Stimulated activated CD4-positive, alpha-beta T cell treated with anti-CD3 and anti-CD28 coated beads, Interleukin-2, amount 100 ng/mL, for 24 hours (primary cell): ENCODE data around the gene MVB12A.

ENCODE experiments used
- DNase-seq, 2 donors: peaks; one replicate each; pipeline ENCODE4 v3.0.0-alpha.2; 2020

MVB12A gene

DNA sequence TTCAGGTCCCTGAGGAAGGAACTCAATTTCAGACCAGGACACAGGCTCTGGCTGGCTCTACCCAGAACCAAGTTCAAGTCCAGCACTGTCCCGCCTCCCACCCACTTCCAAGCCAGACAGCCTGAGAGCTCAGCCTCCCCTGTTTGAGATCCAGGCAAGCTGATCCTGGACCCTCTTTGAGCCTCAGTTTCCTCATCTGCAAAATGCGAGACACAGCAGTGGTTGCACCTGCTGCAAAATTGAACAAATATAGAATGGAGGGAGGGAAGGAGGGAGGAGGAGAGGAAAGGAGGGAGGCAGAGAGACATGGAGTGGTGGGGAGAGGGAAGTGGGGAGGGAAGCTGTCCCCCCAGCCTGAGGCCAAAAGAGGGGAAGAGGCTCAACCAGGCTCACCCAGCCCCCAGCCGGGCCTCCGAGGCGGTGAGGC is 27.9 kb downstream of the MVB12A start:
- no peak for DNase-seq

DNA sequence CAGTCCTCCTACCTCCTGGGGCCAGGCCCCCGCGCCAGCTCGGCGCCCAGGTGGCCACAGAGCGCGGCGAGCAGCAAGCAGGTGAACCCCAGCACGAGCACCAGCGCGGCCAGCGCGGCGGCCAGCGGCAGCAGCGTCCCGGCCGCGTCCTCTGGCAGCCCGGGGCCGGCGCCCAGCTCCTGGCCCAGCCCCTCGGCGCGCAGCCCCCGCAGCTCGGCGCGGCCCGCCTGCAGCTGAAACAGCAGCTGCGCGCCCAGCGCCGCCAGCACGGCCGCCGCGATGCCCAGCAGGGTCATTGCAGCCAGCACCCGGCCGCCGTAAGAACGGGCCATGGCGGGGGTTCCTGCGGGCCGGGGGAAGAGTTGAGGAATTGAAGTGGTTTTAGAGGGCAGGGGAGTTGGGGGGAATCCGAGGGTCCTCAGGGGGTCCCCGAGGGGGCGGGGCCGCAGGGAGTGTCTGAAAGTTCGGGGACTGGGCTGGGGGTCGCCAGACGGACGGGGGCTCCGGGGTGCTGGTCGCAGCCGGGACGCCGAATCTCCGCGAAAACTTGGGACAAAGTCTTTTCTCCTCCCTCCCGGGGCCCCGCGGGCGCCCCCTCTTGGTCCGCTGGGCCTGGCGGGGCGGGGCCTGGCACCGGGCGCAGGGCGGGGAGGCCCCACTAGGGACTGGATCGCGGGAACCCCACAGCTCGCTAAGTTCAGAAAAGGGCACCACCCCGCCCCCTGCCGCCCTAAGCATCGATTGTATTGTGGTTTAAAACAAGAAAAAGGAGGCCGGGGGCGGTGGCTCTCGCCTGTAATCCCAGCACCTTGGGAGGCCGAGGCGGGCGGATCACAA is 28.5 kb downstream of the MVB12A start, which contains the start of gene TMEM221:
TMEM221 (minus strand) TSS at position 538 of the 837 bp plus-strand sequence; CDS start at position 332, 206 bp downstream.
- DNase-seq, result peak; percentile 64 to 69

DNA sequence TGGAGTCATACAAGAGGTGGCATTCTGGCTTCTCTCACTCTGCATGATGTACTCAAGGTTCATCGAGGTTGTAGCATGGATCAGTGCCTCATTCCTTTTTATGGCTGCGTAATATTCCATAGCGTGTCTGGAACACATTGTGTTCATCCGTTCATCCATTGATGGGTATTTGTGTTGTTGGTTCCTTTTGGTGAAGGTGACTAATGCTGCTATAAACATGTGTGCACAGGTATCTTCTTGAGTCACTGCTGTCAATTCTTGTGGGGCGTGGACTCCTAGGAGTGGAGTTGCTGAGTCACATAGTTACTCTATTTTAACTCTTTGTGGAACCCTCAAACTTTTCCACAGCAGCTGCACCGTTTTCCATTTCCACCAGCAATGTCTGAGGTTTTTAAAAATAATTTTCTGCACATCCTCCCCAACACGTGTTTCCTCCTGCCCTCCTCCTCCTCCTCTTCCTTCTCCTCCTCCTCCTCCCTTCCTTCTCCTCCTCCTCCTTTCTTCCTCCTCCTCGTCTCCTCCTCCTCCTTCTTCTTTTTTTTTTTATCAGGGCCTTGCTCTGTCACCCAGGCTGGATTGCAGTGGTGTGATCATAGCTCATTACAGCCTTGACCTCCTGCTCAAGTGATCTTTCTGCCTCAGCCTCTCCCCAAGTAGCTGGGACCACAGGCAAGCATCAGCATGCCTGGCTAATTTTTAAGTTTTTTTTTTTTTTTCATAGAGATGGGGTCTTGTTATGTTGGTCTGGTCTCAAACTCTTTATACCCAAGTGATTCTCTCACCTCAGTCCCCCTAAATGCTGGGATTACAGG is 30.6 kb downstream of the MVB12A start:
- DNase-seq, result peak; percentile 56 to 59

DNA sequence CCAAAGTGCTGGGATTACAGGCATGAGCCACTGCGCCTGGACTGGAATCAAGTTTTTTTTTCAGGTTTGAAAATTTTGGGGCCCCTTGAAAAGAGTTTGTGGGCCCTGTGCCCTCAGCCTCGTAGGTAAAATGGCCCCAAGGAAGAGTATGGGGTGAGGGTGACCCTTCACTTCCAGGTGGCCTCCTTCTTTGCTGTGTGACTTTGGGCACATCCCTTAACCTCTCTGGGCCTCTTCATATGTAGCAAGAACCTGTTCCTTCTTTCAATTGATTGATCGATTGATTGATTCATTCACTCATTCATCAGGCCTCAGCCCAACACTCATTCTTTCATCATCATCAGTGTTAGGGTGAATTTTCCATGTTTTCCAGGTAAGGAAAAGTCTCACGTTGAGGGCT is 32.0 kb downstream of the MVB12A start:
- no peak for DNase-seq

DNA sequence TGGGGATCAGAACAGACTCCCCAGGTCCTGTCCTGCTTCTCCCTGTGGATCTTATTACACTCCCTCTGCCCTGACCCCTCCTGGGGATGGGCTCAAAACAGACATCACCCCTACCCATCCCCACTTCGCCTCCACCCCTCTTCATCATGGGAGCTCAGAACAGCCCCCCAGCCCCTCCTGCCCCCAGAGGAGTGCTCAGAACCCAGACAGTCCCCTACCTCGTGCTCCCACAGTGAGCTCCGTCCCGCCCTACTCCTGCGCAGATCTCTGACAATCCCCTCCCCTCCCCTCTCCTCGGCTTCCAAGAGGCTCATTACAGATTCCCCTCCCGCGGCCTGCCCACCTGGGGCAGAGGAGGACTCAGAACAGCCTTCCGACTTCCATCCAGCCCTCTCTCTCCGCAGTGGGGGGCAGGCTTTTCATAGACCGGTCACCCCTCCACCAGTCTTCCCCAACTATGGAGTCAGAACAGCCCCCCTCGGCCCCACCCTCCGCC is 34.8 kb downstream of the MVB12A start:
- DNase-seq, result no peak

DNA sequence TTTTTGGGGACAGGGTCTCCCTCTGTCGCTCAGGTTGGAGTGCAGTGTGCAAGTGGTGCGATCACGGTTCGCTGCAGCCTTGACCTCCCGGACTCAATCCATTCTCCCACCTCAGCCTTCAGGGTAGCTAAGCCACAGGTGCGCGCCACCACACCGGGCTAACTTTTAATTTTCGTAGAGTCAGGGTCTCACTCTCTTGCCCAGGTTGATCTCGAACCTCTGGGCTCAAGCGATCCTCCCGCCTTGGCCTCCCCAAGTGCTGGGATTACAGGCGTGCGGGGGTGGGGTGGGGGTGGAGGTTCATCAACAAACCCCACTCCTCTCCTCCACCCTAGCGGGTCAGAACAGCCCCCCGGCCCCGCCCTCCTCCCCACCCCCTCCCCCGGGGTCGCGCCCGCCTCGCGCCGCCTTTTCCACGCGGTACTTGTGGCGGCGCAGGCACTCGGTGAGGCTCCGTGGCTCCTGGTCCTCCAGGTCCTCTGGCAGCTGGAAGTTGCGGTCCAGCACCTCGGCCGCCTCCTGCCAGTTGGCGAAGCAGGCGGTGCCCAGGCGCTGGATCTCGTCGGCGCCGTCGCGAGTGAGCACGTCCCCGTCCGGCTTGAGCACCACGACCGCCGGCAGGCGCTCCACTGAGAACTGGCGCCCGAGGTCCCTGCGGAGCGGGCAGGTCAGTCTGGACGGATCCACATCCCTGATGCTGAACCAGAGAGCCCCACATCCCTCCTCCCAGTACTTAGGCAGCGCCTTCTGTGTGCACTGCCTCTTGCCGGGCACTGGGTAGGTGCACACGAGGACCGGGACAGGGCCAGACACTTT is 35.7 kb downstream of the MVB12A start:
- no peak for DNase-seq

DNA sequence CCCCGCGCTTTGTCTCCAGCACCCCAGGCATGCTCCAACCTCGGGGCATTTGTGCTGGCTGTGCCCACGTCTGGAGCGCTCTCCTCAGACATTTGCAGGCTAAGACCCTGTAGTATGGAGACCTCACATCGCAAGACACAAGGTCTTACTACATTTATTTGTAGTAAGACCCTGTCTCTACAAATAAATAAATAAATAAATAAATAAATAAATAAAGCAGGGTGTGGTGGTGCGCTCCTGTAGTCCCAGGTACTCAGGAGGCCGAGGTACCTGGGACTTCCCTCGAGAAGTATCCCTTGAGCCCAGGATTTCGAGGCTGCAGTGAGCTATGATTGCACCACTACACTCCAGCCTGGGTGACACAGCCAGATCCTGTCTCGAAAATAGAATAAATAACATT is 36.3 kb downstream of the MVB12A start:
- DNase-seq, result no peak

DNA sequence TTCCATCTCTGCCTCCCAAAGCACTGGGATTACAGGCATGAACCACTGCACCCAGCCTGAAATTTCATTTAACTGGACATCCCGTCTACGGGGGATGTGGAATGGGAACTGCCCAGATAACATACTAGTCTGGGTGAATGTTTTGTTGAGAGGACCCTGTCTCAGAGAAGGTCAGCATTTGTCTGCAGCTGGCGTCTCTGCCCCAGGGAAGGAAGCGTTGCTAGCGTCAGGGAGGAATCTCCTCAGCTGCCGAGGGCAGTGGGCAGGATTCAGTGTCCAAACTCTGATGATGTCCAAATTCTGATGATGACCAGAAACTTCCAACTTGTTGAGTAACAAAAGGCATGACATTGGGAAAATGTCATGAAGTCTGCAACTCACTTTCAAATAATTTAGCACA is 37.8 kb downstream of the MVB12A start:
- no peak for DNase-seq

DNA sequence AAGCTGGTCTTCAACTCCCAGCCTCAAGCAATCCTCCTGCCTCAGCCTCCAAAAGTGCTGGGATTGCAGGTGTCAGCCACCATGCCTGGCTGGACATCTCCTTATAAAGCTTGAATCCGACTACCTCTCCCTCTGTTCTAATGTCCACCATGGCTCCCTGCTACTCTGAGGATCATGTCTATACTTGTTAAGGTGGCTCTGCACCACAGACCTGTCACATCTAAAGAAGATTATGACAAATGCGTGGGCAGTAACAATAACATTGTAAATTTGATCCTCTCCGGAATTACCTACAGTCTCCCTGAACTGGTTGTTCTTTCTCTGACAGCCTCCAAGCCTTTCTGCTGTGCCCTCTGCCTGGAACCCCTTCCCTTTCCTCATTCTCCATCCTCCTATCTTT is 39.1 kb downstream of the MVB12A start:
- no peak for DNase-seq

DNA sequence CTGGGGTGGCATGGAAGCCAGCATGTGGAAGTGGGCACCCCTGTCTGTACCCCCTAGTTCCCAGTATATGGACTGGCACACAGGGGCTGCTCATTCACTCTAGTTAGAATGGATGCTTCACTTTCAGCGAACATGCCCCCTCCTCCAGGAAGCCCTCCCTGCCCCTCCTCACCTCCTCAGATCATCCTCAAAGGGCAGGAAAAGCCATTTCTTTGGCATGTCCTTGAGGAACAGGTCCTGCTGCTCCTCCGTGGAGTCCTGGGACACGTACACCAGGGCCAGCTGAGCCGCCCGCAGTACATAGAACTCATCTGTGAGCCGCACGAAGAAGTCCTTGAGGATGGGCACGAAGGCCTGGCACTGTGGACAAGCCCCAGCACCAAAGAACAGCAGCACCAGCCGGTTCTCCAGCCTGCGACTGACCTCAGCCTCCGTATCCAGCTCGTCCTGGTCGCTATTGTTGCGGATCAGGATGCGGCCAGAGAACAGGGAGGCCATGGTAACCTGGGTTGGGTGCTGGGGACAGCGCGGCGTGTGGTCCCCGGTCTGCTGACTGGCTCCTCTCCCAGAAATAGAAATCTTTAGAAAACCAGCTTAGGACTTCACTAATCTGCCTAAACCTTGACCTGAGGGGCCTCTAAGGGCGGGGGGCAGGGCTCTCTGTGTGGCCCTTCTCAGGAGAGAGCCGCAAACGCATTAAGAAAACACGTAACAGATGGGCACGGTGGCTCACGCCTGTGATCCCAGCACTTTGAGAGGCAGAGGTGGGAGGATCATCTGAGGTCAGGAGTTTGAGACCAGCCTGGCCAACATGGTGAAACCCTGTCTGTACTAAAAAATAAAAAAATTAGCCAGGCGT is 40.8 kb downstream of the MVB12A start, which contains the start of gene NXNL1:
NXNL1 (minus strand) TSS at position 555 of the 859 bp plus-strand sequence; CDS start at position 498, 57 bp downstream.
- DNase-seq, result no peak

DNA sequence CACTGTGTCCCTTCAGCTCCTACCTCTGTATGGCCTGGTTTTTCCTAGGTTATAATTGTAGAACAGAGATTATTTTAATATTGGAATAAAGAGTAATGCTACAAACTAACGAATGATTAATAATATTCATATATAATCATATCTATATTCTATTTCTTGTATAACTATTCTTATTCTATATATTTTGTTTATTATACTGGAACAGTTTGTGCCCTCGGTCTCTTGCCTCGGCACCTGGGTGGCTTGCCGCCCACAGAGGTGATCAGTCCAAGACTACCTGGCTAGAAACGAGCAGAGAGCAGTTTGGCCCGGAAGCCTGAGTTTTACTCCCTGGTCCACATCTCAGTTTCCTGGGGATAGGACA is 46.6 kb downstream of the MVB12A start:
- DNase-seq, result no peak

DNA sequence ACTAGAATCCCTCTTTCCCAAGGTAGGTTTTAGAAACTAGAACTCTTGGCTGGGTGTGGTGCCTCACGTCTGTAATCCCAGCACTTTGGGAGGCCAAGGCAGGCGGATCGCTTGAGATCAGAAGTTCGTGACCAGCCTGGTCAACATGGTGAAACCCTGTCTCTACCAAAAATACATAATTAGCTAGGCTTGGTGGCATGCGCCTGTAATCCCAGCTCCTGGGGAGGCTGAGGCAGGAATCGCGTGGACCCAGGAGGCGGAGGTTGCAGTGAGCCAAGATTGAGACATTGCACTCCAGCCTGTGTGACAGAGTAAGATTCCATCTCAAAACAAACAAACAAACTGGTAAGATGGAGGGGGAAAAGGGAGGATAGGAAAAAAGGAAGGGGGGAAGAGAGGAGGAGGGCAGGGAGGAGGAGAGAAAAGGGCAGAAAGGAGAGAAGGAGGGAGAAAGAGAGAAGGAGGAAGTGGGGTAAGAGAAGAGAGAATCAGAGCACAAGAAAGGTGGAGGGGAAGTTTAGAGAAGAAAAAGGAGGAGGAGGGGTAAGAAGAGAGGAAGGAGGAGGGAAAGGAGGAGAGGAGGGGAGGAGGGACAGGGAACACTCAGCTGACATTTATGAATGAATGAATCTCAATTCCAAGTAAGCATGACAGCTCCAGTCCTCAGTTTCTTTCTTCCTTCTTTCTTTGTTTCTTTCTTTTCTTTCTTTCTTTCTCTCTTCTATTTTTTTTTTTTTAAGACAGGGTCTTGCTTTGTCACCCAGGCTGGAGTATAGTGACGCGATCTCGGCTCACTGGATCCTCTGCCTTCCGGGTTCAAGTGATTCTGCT is 47.8 kb downstream of the MVB12A start:
- no peak for DNase-seq

DNA sequence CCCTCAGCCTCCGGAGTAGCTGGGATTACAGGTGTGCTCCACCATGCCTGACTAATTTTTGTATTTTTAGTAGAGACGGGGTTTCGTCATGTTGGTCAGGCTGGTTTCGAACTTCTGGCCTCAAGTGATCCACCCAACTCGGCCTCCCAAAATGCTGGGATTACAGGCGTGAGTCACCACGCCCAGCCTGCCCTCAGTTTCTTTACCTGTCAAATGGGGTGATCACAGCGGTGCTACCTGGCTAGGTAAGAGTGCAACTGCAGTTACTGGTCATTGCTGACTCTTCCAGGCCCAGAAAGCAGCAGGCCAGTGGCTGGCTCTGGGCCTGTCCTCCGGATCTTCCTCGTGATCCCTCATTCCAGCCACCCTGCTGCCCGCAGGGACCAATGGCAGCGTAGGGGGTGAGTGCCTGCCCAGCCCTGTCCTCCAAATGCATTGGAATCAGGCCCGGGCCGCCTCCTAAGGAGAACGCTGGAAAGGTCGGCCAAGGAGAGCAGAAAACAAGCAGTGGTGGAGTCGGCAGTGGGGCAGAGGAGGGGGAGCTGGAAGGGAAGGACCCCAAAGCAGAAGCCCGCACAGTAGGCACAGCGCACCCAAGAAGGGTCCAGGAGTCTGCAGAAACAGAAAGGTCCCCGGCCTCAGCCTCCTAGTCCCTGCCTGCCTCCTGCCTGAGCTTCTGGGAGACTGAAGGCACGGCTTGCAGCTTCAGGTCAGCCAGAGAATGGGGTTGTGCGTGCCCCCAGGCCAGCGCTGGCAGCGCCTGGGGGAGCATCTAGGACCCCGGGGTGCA is 48.6 kb downstream of the MVB12A start:
- no peak for DNase-seq

DNA sequence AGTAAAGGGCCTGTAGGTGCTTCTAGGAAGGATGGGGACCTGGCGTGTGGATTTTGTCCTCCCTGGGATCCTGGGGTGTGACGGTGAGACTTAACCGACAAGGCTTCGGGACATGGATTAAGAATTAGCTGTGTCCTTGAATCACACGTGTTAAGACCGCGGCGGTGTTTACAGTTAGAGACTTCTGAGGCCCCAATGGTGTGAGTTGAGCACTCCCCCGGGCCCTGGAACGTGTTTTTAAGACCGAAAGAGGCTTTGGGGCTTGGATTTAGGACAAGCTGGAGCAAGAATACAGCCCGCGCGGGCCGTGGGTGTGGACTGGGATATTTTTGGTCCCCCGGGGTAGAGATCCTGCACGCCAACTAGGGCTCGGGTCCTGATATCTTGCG is 49.2 kb downstream of the MVB12A start:
- no peak for DNase-seq

DNA sequence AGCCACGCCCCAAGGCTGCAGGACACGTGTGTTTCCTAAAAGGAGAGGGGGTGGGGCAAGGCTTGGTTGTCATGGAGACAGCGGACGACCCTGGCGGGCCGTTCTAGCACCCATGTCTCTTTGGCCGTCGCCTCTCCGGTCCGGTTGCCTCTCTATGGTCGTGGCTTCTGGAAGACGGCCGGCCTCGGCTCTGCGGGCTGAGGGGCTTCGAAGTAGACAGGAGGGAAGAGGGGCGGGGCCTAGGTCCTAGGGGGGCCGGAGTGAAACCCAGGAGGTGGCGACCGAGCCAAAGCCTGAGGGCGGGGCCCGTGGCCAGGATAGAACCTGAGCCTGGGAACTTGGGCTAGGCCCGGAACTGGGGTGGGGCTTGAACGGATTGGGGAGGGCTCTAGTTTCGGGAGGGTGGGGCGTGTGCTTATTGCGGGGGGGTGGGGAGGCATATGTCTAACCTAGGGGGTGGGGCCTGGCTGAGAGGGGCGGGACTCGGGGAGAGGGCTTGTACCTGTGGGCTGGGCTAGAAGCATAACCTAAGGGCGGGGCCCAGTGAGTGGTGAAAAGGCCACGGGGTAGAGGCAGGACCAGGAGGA is 49.7 kb downstream of the MVB12A start:
- DNase-seq, result peak; percentile 89

DNA sequence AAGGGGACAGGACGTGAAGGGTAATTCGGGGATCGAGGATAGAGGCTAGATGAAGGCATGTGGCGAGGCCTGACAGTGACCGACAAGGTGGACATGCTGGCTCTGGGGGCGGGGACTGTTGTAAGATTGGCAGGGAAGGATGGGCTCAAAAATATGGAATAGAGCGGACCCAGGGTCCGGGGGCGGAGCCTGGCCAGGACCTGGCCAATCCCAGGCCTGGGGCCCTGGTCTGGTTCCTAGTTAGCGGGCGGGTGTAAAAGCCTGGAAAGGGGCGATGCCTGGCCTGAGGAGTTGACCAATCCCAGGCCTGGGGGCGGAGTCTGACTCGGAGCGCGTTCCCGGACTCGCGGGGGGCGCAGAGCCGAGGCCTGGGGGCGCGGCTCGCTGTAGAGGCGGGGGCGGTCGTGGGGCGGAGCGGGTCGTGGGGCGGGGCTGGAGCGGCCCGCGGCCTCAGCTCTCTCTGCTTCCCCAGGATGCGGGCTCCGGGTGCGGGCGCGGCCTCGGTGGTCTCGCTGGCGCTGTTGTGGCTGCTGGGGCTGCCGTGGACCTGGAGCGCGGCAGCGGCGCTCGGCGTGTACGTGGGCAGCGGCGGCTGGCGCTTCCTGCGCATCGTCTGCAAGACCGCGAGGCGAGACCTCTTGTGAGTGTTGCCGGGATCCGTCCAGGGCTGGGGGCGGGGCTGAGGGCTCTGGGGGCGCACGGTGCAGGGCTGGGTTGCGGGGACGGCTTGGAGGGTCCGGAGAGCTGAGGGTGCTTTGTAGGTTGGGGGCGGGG is 50.4 kb downstream of the MVB12A start, which contains the start of gene SLC27A1:
SLC27A1 (plus strand) TSS at position 457 of the 774 bp plus-strand sequence; CDS start at position 474, 17 bp downstream.
- peak; percentile 90 to 93 for DNase-seq

DNA sequence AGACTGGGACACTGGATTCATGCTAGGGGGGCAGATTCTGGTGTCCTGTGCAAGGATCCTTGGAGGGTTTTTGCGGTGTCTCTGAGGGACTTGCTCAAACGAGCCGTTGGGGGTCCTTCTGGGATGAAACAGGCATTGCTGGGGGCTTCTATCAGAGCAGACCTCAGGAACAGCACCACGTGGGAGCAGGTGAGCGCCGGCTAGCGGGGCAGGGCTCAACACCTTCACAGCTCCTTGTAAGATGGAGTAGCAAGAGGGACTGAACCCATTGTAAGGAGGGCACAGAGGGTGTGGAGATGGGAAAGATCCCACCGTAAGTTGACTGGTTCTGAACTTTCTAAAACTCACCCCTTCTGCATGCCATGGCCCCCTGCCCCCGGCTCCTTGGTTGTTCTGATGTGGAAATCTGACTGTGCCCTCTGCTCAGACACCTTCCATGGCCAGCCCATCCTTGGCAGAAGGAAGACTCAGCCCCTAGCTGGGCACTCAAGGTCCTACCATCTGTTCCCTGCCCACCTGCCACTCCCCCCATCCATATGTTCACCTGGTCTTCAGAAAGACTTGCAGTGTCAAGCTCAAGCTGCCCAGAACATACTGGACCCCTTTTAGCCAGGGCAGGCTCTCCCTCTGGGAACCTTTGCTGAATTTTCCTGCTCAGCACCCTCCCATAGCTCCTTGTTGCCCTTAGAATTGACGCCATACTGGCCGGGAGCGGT is 51.7 kb downstream of the MVB12A start:
- DNase-seq, result no peak

DNA sequence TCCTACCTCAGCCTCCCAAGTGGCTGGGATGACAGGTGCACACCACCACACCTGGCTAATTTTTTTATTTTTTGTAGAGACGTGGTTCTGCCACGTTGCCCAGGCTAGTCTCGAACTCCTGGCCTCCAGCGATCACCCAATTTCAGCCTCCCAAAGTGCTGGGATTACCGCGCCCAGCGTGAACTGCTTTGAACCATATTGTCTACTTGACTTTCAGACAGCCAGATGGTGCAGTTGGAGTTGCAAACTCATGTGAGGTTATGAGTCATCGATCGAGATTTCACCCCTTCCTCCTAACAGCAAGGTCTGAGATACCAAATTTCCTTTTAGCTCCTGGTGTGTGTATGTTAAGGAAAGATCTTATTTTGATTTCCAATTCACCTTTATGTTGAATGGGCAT is 53.2 kb downstream of the MVB12A start:
- DNase-seq, result no peak
